Fibroblast of the aortic adventitia (primary cell): ENCODE data around the gene RPRML. TPM values are rescaled to one million over a fixed set of nuclear protein-coding genes. Genes with fewer than 3 reads are reported as not detected.

ENCODE experiments used
- DNase-seq: peaks from one replicate; pipeline ENCODE4 v3.0.0-alpha.2; 2010; ENCODE audit warnings: low read depth
- H3K4me3 ChIP-seq: 2 replicates; pipeline ENCODE4 v1.5.1; 2011; ENCODE audit warnings: low read depth, mild to moderate bottlenecking, control low read depth, low read length, moderate library complexity
- CTCF ChIP-seq: IDR thresholded peaks from 2 replicates; pipeline ENCODE4 v1.5.1; 2011; ENCODE audit warnings: mild to moderate bottlenecking, low read length, control low read depth, inconsistent platforms; ENCODE audit not compliant: insufficient read depth
- small RNA-seq: library from RNA; depleted of rRNA; stranded (forward); fragments of <200 nt; gene quantifications from one replicate; pipeline ENCODE3, GENCODE V24; 2012
- total RNA-seq: library from RNA; depleted of rRNA; stranded (reverse); fragments of >200 nt; gene quantifications from 2 replicates; pipeline ENCODE4 v1.2.3, GENCODE V29; 2012; ENCODE audit warnings: low replicate concordance

RPRML gene
- total RNA-seq, 1 donor = not detected

DNA sequence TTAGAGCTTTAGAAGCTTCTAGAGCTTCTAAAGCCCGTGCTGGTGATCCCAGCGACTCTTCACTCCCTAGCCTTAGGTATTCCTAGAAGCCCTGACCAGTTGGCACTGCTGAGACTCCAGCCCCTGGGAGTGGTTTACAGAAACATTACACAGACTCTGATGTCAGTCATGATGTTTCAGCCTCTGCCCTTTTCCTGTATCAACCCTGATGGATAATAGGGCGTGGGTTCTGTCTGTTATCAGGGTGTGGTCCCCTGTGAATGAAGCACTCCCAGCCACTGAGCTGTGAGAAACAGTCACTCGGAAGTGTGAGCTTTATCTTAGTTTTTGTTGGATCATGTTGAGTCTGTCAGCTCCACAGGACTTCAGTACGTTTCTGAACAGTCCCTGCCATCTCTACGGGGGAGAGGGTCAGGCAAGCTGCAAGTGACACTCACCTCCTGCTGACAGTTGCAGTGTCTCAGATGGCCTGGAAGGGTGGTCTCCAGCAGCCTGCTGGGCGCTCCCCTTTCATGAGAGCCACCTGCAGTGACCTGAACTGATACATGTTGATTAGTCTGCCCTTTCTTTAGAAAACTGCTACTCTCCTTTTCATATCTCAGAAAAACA lies 43.3 kb downstream of the RPRML start:
- H3K4me3 ChIP-seq = no peak overlapping the region
- no peak for TF ChIP-seq CTCF
- DNase-seq = peak; percentile 88

- no peak for DNase-seq
- no peak overlapping the region for H3K4me3 ChIP-seq
- no peak for TF ChIP-seq CTCF
Observed at GRCh38 chr17:46931596-46931995, 47.5 kb downstream of the RPRML start.

DNA sequence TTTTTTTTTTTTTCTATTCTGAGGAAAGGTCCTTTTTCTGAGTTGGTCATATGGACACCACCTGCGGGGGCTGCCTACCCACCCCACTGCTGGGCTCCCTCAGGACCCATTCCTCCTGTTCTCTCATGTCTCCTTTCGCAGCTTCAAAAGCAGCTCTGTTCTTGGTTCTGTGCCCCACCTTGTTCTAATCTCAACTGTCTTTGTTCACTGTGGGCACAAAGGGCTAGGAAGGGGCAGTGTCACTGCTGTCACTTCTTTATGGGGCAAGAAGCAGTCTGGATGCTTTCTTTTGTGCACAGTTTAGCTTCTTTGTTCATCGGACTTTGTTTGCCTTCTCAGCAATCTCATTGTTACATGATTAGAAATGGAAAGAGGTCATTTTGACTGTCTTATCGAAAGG lies 49.0 kb downstream of the RPRML start:
- H3K4me3 ChIP-seq = no peak overlapping the region
- no peak for DNase-seq
- no peak for TF ChIP-seq CTCF

- no peak for DNase-seq
- no peak for TF ChIP-seq CTCF
- no peak overlapping the region for H3K4me3 ChIP-seq
Observed at GRCh38 chr17:46929413-46929812, 49.6 kb downstream of the RPRML start.

GRCh38 chr17:46928467-46929261 lies 50.4 kb downstream of the RPRML start:
- no peak overlapping the region for H3K4me3 ChIP-seq
- no peak for TF ChIP-seq CTCF
- DNase-seq = no peak

Small RNA genes lying within 50 kb of the gene (small RNA-seq; reads per million reads assigned to genes)
- gene MIR5089 = not detected

Other genes starting within 250 kb of the RPRML start
- gene WNT3, start 160.6 kb downstream of the RPRML start, total RNA-seq = 0.63 and 0.65 TPM in 2 replicates
- gene WNT9B, start 127.7 kb downstream of the RPRML start, total RNA-seq = 0.09 TPM in 1 of 2 replicates, not detected in the other
- gene GOSR2, start 56.1 kb downstream of the RPRML start, total RNA-seq = 35.4 and 49.3 TPM in 2 replicates
- 32.9 and 128 TPM in 2 replicates for gene CDC27, start 210.0 kb upstream of the RPRML start, total RNA-seq
- gene MYL4, start 230.1 kb upstream of the RPRML start, total RNA-seq = not detected in 2 replicates